Activated CD8-positive, alpha-beta memory T cell treated with anti-CD3 and anti-CD28 coated beads, Interleukin-2, amount 10 ng/mL, durations not matched to agents 7 days and 5 days (primary cell): ENCODE measurements around the gene GJB2. TPM values are rescaled to one million over a fixed set of nuclear protein-coding genes. Genes with fewer than 3 reads are reported as not detected.

Experiments used
- ATAC-seq: fragments of 150-1000 bp; cut with Tn5 transposase; one replicate; pipeline ENCODE4 v1.10.0; 2021; ENCODE audit warnings: moderate library complexity
- CTCF ChIA-PET: fragments of 350-600 bp; sonication (Branson Sonifier 250); formaldehyde crosslinking; loops from one replicate; lab custom pipeline; 2021; ENCODE audit warnings: antibody characterized with exemption; lab: Charles Lee
- DNase-seq: peaks from one replicate; pipeline ENCODE4 v3.0.0-alpha.2; 2020
- H3K27ac Mint-ChIP-seq: one replicate; pipeline ENCODE4 v1.8.0; 2021; ENCODE audit warnings: mild to moderate bottlenecking, mixed read lengths
- H3K27me3 Mint-ChIP-seq: one replicate; pipeline ENCODE4 v1.8.0; 2021; ENCODE audit warnings: mixed read lengths
- H3K36me3 Mint-ChIP-seq: one replicate; pipeline ENCODE4 v1.8.0; 2021; ENCODE audit warnings: mild to moderate bottlenecking, mixed read lengths
- H3K4me1 Mint-ChIP-seq: one replicate; pipeline ENCODE4 v1.8.0; 2021; ENCODE audit warnings: mixed read lengths
- H3K4me3 Mint-ChIP-seq: one replicate; pipeline ENCODE4 v1.8.0; 2021; ENCODE audit warnings: mild to moderate bottlenecking, moderate library complexity, mixed read lengths
- H3K9me3 Mint-ChIP-seq: one replicate; pipeline ENCODE4 v1.8.0; 2022; ENCODE audit warnings: low read depth, mixed read lengths
- total RNA-seq, 2 experiments: library from RNA; stranded (reverse); gene quantifications; one replicate each; pipeline ENCODE4 v1.2.3, GENCODE V29; 2021

The GJB2 gene
- total RNA-seq: 1 to 10 TPM; 4.0 to 8.7 TPM

DNA sequence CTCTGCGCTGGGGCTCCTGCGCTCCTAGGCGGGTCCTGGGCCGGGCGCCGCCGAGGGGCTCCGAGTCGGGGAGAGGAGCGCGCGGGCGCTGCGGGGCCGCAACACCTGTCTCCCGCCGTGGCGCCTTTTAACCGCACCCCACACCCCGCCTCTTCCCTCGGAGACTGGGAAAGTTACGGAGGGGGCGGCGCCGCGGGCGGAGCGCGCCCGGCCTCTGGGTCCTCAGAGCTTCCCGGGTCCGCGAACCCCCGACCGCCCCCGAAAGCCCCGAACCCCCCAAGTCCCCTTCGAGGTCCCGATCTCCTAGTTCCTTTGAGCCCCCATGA, at the start of gene GJB2:
Gene GJB2, minus strand, starts transcription at position 103 of the 326 bp plus-strand sequence. CDS start 3,357 bp downstream, outside the sequence.
- DNase-seq (no peak), ATAC-seq (peak; percentile 50)
- Mint-ChIP-seq H3K4me1 (peaks cover 26% of the 10 kb centered on the region), H3K27ac (no peak within 1 kb of the TSS), H3K9me3 (no peaks in the 10 kb centered on the region), H3K36me3 (no peaks in the 10 kb centered on the region), H3K27me3 (peaks cover 57% of the 10 kb centered on the region), H3K4me3 (peak within 1 kb of the TSS; percentile 55)
- CTCF ChIA-PET: interaction anchor here (3.3 kb wide), 1 partner anchor 11 kb away, joined by 23 read pairs; no protein-coding TSS in a partner anchor

DNA sequence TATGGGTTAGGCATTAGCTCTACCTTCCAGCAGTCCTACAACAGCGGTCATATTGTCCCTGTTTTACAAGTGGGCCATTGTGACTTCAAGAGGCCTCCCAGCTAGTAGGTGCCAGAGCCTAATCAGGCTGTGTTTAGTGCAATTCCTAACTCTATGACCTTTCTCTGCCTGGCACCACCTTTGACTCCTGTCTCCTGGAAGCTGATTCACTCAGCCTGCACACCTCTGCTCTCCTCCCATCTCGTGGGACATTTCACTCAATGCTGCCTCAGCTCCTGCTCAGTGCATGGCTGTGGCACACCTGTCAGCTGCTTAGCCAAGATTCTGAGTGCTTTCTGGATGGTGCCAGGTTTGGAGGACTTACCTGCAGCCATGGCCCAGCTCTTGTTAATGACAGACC, 48.9 kb upstream of the GJB2 start:
- no peaks in the 10 kb centered on the region for H3K9me3 Mint-ChIP-seq
- no peaks in the 10 kb centered on the region for H3K36me3 Mint-ChIP-seq
- no peak overlapping the region for H3K27ac Mint-ChIP-seq
- no peak for ATAC-seq
- no peak for DNase-seq
- H3K4me1 Mint-ChIP-seq: no peaks in the 10 kb centered on the region
- CTCF ChIA-PET: interaction anchor here (1.4 kb wide), 1 partner anchor 13 kb away, joined by 6 read pairs; no protein-coding TSS in a partner anchor
- no peak overlapping the region for H3K4me3 Mint-ChIP-seq
- H3K27me3 Mint-ChIP-seq: peaks cover 23% of the 10 kb centered on the region

DNA sequence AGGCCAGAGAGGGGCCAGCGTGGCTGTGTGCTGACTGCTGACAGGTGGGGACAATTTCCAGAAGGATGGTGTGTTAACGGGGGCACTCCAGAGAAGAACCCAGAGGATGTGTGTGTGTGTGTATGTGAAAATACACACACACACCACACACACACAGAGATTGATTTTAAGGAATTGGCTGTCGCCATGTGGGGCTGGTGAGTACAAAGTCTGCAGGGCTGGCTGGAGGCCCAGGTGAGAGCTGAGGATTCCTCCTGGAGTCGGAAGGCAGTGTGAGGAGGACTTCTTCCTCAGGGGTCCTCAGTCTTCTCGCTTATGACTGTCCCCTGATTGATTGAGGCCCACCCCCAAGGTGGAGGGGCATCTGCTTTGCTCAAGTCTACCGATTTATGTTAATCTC, 47.0 kb upstream of the GJB2 start:
- no peak for ATAC-seq
- Mint-ChIP-seq H3K4me1 (no peaks in the 10 kb centered on the region), H3K36me3 (no peaks in the 10 kb centered on the region), H3K27ac (no peak overlapping the region), H3K27me3 (peaks cover 21% of the 10 kb centered on the region), H3K4me3 (no peak overlapping the region), H3K9me3 (no peaks in the 10 kb centered on the region)
- no peak for DNase-seq
- CTCF ChIA-PET: no interaction called here

DNA sequence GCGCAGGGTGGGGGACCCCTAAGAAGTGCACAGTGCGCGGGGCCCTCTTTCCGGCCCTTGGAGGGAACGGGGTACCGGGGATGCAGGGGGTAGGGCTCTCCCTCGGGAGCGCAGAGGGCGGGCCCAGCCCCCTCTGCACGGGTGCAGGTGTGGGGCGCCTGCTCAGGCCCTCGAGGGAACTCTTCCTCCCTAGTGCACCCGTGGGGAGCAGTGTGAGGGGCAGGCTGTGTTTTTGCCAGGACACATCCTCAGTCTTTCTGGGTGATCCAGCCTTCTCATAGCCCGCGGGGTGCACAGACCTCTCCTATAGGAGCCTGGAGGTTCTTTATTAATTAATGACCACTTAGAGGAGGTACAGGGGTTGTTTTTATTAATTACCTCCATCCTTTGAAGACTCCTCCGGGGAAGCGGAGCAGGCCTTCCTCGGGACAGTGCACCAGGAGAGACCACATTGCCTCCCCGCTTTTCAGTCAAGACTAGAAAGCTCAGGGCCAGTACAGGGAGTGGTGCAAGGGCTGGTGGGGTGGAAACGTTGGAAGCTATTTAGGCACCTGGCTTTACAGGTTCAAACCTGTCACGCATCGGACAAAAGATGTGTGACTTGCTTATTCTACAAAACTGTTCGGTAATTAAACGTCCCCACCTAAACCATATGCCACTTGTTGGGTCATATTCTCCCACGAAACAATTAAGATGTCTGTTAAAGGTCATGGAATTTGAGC, 40.0 kb upstream of the GJB2 start:
- Mint-ChIP-seq H3K27ac (no peak overlapping the region), H3K4me3 (no peak overlapping the region), H3K27me3 (peaks cover 45% of the 10 kb centered on the region), H3K4me1 (peaks cover 9% of the 10 kb centered on the region), H3K36me3 (no peaks in the 10 kb centered on the region), H3K9me3 (no peaks in the 10 kb centered on the region)
- ATAC-seq (no peak), DNase-seq (no peak)
- CTCF ChIA-PET: no interaction called here

DNA sequence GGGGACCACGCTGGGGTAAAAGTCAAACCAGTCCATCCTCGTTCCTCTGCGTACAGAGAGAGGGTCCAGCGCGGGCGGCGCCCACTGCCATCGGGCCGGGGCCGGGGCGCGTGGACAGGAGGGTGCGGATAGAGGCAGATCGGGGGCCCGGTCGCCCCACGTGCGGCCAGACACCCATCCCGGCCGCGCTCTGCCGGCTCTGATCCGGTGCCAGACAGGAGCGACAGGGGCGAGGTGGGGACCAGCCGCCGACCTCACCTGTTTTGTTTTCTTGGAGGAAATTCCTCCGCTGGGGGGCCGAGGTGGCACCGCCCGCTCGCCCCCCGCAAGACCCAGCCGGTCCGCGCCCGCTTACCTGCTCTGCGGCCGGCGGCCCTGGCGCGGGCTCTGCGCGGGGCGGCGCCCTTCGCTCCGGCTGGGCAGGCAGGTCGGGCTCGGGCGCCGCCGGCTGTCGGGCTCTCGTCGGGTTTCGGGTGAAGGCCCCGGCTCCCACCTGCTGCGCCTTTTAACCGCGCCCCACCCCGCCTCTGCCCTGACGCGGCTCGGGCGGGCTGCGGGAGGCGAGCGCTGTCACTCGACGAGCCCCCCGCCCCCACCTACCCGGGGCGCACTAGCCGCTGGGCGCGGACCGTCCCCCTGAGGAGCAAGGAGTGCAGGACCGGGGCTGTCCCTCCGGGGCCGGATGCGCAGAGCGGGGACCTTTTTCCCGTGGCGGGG, 39.3 kb upstream of the GJB2 start, which contains the start of gene GJB6:
Gene GJB6, minus strand, starts transcription at position 481 of the 717 bp plus-strand sequence. CDS start 8,839 bp downstream, outside the sequence.
- Mint-ChIP-seq H3K27me3 (peaks cover 45% of the 10 kb centered on the region), H3K27ac (peak within 1 kb of the TSS; percentile 77), H3K4me3 (peak within 1 kb of the TSS; percentile 75), H3K4me1 (peaks cover 9% of the 10 kb centered on the region), H3K36me3 (no peaks in the 10 kb centered on the region), H3K9me3 (no peaks in the 10 kb centered on the region)
- ATAC-seq: peak; percentile 66
- no peak for DNase-seq
- CTCF ChIA-PET: no interaction called here

DNA sequence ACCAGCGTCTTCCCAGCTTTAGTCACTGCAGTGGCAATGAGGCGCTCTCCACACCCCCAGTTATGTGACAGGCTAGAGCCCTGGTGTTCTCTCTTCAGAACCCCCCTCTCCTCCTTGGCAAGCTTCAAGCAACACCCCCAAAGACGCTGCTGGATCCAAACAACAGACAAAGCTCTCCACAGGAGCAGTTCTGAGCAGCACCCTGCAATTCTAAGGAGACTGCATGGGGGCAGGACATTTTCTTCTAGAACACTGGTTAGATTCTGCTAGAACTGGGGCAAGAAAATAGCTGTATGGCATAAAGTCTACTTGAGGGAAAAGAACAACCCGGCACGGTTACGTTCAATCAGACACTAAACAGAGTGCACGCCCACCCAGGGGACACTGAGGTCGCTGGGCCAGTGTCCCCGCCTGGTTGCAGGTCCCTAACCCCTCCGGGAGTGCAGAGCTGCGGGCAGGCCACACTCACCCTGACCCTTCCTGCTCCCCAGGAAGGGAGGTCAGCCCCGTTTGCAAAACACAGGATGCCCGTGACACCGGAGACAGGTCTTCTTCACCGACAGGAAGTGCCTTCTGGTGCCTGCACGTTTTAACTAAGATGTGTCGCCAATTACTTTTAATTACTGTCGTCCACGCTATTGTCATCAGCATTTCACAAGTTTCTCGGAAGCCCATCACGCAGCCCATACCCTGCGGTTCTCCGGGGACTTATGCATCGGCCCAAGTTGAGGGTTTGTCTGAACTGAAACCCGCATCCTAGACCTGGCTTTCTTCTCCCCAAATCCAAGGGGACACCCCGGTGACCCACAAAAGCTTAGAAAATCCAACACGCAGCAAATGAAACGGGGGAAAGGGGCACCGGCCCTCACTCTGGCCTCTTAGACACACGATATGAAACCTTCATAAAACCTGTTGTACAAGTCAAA, 38.4 kb upstream of the GJB2 start:
- H3K9me3 Mint-ChIP-seq: no peaks in the 10 kb centered on the region
- H3K4me1 Mint-ChIP-seq: peaks cover 9% of the 10 kb centered on the region
- CTCF ChIA-PET: interaction anchor here (1.5 kb wide), 1 partner anchor 34 kb away, joined by 4 read pairs; no protein-coding TSS in a partner anchor
- no peaks in the 10 kb centered on the region for H3K36me3 Mint-ChIP-seq
- ATAC-seq: peak; percentile 40
- H3K4me3 Mint-ChIP-seq: peak overlapping the region; percentile 75
- peaks cover 44% of the 10 kb centered on the region for H3K27me3 Mint-ChIP-seq
- peak overlapping the region; percentile 77 for H3K27ac Mint-ChIP-seq
- DNase-seq: peak; percentile 62

DNA sequence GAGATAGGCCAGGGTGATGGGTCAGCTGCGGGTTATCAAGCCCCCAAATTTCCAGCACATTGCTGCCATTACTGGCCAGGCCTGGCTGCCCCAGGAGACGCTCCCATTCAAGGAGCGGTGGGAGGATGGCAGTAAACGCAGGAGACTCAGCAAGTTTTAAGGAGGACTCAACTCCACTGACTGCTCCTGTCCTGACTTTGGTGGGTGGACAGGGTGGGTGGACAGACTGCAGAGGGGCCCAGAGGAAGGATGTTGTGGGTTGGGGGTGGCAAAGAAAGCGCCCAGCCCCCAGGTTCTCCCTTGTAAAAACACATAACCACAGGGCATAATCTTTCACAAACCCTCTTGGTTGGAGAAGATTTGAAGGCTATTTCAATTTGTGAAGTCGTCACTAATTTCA, 35.0 kb upstream of the GJB2 start:
- Mint-ChIP-seq H3K36me3 (no peaks in the 10 kb centered on the region), H3K9me3 (no peaks in the 10 kb centered on the region), H3K27ac (no peak overlapping the region), H3K4me3 (no peak overlapping the region), H3K4me1 (peaks cover 10% of the 10 kb centered on the region), H3K27me3 (peaks cover 33% of the 10 kb centered on the region)
- CTCF ChIA-PET: no interaction called here
- ATAC-seq (no peak), DNase-seq (no peak)

DNA sequence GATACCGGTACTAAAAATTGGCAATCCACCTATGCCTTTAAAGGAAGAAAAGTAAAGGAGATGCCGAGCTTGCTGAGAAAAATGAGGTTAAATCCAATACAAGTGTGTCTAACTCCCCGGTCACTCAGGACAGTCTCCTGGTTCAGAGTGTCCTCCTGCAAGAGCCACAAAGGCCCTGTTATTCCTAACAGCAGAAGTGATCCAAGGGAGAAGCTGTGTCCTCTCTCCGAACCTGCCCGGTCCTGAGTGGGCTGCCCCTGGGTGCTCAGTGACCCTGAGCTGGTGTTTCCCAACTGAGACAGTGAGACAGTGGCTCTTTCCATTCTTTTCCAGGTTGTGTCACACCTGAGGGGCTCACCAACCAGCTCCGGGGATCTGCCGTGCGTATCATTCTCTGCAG, 34.5 kb upstream of the GJB2 start:
- CTCF ChIA-PET: interaction anchor here (1.0 kb wide), 1 partner anchor 22 kb away, joined by 3 read pairs; no protein-coding TSS in a partner anchor
- Mint-ChIP-seq H3K36me3 (no peaks in the 10 kb centered on the region), H3K27me3 (peaks cover 32% of the 10 kb centered on the region), H3K4me3 (no peak overlapping the region), H3K9me3 (no peaks in the 10 kb centered on the region), H3K27ac (no peak overlapping the region), H3K4me1 (peaks cover 13% of the 10 kb centered on the region)
- ATAC-seq (no peak), DNase-seq (no peak)

DNA sequence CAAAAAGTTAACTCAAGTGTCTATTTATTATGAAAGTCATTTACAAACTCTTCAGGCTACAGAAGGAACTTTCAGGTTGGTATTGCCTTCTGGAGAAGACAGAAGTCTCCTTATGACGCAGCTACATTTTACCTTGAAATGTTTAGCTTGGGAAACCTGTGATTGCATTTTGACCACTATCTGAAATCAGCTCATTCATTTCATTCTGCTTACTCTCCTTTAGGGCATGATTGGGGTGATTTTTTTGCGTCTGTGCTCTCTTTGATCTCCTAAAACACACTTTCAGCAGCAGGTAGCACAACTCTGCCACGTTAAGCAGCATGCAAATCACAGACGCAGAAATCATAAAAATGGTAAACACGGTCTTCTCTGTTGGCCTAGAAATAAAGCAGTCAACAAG, 29.8 kb upstream of the GJB2 start:
- ATAC-seq: no peak
- DNase-seq: no peak
- Mint-ChIP-seq H3K9me3 (no peaks in the 10 kb centered on the region), H3K36me3 (peaks cover 1% of the 10 kb centered on the region), H3K4me1 (peaks cover 24% of the 10 kb centered on the region), H3K27ac (no peak overlapping the region), H3K27me3 (peaks cover 12% of the 10 kb centered on the region), H3K4me3 (no peak overlapping the region)
- CTCF ChIA-PET: no interaction called here

DNA sequence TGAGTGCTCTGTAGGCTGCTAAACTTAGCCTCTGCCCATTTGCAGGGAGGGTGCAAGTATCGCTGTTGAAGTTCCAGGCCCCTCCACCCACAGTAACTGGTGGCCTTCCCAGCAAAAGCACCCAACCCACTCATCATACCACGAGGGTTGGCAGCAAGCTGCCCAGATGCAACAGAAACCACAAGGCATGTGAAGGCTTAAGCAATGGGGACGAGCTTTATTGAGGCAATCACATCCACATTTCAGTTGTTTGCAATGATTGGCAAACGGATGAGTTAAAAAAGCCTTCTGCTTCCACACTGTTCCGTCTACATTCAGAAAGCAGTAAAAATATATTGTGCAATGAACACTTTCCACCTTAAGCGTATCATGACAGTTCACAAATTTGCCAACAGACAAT, 29.0 kb upstream of the GJB2 start:
- Mint-ChIP-seq H3K27ac (no peak overlapping the region), H3K27me3 (peaks cover 9% of the 10 kb centered on the region), H3K4me3 (no peak overlapping the region), H3K9me3 (no peaks in the 10 kb centered on the region), H3K4me1 (peaks cover 24% of the 10 kb centered on the region), H3K36me3 (peaks cover 1% of the 10 kb centered on the region)
- CTCF ChIA-PET: no interaction called here
- DNase-seq (no peak), ATAC-seq (no peak)

DNA sequence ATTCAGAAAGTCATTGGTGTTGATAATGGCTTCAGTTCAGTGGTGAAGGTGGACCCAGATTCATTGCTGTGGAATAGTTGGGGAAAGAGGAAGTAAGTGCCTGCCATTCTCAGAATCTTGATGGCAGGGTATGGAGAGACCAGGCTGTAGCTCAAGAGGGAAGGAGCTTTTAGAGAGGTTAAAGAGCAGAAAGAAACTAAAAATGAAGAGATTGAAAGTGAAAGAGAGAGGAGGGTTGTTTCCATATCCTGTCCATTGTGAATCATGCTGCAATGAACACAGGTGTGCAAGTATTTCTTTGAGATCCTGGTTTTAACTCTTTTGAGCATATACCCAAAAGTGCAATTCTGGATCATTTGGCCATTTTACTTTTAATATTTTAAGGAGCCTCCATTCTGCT, 26.8 kb upstream of the GJB2 start:
- DNase-seq: no peak
- CTCF ChIA-PET: interaction anchor here (1.3 to 1.9 kb wide), 2 partner anchors 22 to 37 kb away, joined by 6 to 8 read pairs; no protein-coding TSS in a partner anchor

DNA sequence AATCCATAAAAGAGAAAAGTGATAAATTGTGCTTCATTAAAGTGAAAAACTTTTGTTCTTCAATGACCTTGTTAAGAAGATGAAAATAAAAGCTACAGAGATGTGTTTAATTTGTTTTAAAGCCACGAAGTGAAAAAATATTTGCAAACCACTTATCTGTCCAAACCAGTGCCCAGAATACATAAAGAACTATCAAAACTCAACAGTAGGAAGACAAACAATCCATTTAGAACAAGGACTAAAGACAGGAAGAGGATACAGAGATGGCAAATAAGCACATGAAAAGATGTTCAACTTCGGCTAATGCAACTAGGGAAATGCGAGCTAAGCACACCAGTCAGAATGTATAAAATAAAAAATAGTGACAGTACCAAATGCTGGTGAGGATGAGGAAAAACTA, 24.4 kb upstream of the GJB2 start:
- DNase-seq: no peak
- H3K27ac Mint-ChIP-seq: no peak overlapping the region

More for the DNA sequence above, 26.8 kb upstream of the GJB2 start:
- ATAC-seq: peak; percentile 80
- Mint-ChIP-seq H3K36me3 (peaks cover 1% of the 10 kb centered on the region), H3K27ac (peak overlapping the region; percentile 83), H3K27me3 (peaks cover 9% of the 10 kb centered on the region), H3K4me1 (peaks cover 24% of the 10 kb centered on the region), H3K9me3 (no peaks in the 10 kb centered on the region), H3K4me3 (peak overlapping the region; percentile 36)

DNA sequence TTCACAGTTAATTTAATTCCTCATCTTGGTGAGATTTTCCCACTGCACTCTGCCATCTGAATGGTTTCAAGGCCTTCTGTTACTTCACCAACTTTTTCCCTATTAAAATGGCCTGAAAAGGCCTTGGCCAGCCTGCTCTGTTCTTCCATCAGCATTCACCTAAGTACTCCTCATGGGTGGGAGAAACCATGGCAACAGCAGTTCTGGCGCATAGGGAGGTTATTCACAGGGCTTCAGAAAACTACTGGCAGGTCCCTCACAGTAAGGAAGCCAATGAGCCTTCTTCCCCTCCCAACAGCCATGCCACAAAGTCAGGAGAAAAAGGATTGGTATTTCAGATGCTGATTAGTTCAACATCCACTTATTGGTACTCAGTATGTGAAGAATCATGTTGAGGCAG, 17.2 kb upstream of the GJB2 start:
- H3K9me3 Mint-ChIP-seq: no peaks in the 10 kb centered on the region
- H3K4me3 Mint-ChIP-seq: no peak overlapping the region
- CTCF ChIA-PET: interaction anchor here (1.2 kb wide), 1 partner anchor 13 kb away, joined by 4 read pairs; no protein-coding TSS in a partner anchor
- peaks cover 15% of the 10 kb centered on the region for H3K27me3 Mint-ChIP-seq
- no peaks in the 10 kb centered on the region for H3K36me3 Mint-ChIP-seq
- ATAC-seq (no peak), DNase-seq (no peak)
- H3K4me1 Mint-ChIP-seq: no peaks in the 10 kb centered on the region
- H3K27ac Mint-ChIP-seq: no peak overlapping the region

More for the DNA sequence above, 24.4 kb upstream of the GJB2 start:
- Mint-ChIP-seq H3K9me3 (no peaks in the 10 kb centered on the region), H3K36me3 (peaks cover 1% of the 10 kb centered on the region), H3K4me1 (peaks cover 19% of the 10 kb centered on the region), H3K27me3 (peaks cover 17% of the 10 kb centered on the region), H3K4me3 (no peak overlapping the region)
- no peak for ATAC-seq
- CTCF ChIA-PET: interaction anchor here (0.7 to 1.5 kb wide), 2 partner anchors 28 to 195 kb away, joined by 3 read pairs; no protein-coding TSS in a partner anchor
